GM19193 (cell line): ENCODE results near the gene HNRNPH2.

ENCODE experiments used
- POLR2A ChIP-seq: IDR thresholded peaks from 4 replicates; pipeline ENCODE4 v1.6.1; 2011; ENCODE audit not compliant: insufficient read depth, insufficient read length; ENCODE audit errors: extremely low read depth

HNRNPH2 gene

GRCh38 chrX:101388604-101389003 lies 19.4 kb upstream of the HNRNPH2 start:
- TF ChIP-seq POLR2A: no peak

GRCh38 chrX:101390664-101391525 lies 17.1 kb upstream of the HNRNPH2 start, which contains the start of gene RPL36A:
TSS of gene RPL36A (plus strand) at chrX:101391011. CDS start at chrX:101391044, 33 bp downstream.
- TF ChIP-seq POLR2A: peak; percentile 96

DNA sequence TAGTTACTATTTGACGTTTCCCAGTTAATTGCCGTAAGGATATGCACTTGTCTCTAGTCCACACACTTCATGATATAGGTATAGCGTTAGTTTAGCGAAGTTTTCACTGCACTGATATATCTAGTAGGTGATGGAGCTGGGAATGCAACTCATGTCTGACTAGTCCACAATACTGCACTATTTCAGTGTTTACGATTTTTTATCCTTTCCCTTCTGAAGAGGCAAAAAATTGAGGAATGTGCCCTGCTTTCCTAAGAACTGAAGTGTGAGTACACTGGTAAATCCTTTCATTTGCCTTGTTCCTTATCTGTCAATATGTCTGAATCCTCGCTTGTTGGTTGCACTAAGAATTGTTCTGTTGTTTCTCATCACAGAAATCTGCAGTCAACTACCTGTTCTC lies 16.2 kb upstream of the HNRNPH2 start:
- TF ChIP-seq POLR2A: no peak

- TF ChIP-seq POLR2A: no peak
Measured at GRCh38 chrX:101393530-101394305, 14.3 kb upstream of the HNRNPH2 start.

DNA sequence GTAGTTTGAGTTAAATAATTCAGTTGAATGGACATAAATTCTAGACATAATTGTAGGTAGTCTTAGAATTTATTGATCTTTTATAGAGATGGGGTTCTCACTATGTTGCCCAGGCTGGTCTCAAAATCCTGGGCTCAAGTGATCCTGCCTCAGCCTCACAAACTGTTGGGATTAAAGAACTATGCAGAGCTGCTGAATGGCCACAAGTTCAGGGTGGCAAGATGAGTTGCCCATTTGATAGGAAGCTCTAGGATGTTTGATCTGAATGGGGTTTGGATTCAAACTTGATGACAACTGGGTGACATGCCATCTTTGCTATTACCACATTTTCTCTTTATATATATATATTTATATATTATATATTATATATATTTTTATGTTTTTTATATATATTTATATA lies 13.7 kb upstream of the HNRNPH2 start:
- no peak for TF ChIP-seq POLR2A

DNA sequence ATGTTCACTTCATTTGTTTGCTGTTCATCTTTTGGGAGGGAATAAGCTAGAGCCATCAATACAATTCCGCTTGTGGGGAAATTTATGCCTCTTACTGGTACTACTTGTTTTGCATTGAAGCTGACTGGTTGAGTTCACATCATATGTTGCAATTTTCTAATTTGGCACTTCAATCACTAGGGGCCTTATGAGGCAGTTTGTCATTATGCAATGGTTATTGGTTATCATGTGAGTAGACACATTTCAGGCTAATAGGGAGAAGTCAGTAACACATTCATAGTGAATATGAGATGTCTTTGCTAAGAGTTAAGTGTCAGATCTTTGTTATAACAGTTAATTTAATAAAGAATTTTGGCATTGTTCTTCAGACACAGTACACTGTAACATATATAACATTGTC lies 12.2 kb upstream of the HNRNPH2 start:
- no peak for TF ChIP-seq POLR2A

GRCh38 chrX:101397779-101398178 lies 10.2 kb upstream of the HNRNPH2 start:
- TF ChIP-seq POLR2A: no peak

DNA sequence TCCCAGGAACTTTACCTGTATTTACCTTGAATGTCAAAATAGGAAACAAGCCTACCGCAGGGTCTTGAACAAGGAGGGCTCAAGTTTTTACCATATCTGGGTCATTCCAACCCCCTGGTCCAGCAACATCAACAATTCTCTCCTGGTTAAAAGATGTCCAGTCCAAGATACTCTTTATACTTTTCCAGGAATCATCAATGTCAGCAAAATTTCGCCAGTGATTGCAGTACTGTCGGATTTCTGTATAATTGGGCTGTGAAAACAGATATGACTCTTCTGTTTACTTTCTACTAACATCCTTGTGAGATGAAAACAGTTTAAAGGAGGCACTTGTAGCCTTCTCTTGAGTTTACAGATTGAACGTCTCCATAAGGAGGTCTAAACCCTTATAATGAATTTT lies 9.3 kb upstream of the HNRNPH2 start:
- TF ChIP-seq POLR2A: no peak

DNA sequence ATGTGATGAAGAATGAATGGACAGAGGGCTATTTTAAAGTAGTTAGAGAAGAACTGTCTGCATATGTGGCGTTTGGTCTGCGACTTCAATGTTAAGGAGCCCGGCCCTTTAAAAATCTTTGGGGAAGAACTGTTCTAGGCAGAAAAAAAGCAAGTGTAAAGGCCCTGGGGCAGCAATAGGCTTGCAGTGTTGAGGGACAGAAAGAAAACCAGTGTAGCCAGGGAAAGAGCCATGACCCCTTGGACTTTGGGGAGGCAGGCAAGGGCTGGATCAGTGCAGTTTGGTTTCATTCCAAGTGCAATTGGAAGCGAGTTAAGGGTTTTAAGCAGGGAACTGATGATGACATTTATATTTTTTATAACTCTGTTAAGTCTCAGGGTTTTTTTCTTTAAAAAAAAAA lies 8.2 kb upstream of the HNRNPH2 start:
- TF ChIP-seq POLR2A: no peak

- no peak for TF ChIP-seq POLR2A
Measured at GRCh38 chrX:101407167-101407747, 765 bp upstream of the HNRNPH2 start.

GRCh38 chrX:101408532-101408841 lies 465 bp downstream of the HNRNPH2 start:
- TF ChIP-seq POLR2A: no peak

DNA sequence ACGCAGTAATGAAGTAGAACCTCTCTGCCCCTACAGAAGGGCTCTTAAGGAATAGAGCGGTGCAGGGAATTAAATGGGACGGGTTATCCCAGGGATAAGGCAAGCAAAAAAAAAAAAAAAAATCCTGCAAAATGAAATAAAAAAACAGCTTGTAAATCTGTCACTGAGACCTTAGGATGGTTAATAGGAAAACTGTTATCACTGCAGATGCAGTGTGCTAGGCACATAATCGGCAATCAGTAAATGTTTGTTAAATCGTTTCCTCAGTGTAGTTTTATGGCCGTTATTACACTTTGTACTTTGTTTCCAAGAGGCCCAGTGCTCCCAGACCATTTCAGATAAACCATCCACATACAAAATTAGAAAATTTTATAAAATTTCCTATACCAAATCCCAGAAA lies 1.0 kb downstream of the HNRNPH2 start:
- no peak for TF ChIP-seq POLR2A

- no peak for TF ChIP-seq POLR2A
Measured at GRCh38 chrX:101410461-101410860, 2.4 kb downstream of the HNRNPH2 start.

- no peak for TF ChIP-seq POLR2A
Measured at GRCh38 chrX:101411984-101412383, 4.0 kb downstream of the HNRNPH2 start.
